ENCODE data around the gene CFAP46.
"Not testable (repeated sequence)": the region's sequence is repeated elsewhere in the genome, so short reads cannot be mapped to it uniquely, and the experiment has no call there.

The CFAP46 gene

DNA sequence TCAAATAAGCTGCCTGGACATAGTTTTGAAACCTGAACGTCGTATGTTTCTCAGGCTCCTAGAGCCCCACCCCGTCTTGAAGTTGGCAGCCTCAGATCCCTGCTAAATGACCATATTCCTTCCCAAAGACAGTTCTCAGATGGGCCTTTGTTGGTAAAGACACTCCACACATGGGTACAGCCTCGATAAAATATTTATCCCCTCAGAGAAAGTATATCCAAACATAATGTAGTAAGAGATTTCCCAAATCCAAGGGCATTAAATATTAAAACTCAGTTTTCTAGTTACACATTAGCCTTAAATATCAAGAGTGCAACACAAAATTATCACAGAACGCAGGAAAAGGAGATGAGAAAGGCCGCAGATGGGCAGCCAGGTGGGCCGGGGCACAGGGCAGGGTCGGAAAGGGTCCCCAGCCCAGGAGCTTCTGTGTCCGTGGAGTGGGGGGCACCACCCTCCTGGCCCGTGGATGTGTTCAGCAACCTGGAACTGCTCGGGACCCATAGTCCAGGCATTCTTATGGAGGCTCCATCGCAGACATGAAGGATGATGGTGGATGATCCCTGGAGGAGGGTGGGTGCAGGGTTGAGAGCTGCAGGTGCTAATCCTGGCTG lies 1.5 kb upstream of the CFAP46 start:
- DNase-seq (ENCODE audit: low read depth): no peak

- DNase-seq (ENCODE audit: low read depth): no peak
These were observed 854 bp upstream of the CFAP46 start for GRCh38 chr10:132943058-132943790.

- DNase-seq (ENCODE audit: low read depth): no peak
These were observed 724 bp downstream of the CFAP46 start for GRCh38 chr10:132941640-132942051.

GRCh38 chr10:132940791-132941465 lies 1.4 kb downstream of the CFAP46 start:
- no peak for DNase-seq (ENCODE audit: low read depth)

DNA sequence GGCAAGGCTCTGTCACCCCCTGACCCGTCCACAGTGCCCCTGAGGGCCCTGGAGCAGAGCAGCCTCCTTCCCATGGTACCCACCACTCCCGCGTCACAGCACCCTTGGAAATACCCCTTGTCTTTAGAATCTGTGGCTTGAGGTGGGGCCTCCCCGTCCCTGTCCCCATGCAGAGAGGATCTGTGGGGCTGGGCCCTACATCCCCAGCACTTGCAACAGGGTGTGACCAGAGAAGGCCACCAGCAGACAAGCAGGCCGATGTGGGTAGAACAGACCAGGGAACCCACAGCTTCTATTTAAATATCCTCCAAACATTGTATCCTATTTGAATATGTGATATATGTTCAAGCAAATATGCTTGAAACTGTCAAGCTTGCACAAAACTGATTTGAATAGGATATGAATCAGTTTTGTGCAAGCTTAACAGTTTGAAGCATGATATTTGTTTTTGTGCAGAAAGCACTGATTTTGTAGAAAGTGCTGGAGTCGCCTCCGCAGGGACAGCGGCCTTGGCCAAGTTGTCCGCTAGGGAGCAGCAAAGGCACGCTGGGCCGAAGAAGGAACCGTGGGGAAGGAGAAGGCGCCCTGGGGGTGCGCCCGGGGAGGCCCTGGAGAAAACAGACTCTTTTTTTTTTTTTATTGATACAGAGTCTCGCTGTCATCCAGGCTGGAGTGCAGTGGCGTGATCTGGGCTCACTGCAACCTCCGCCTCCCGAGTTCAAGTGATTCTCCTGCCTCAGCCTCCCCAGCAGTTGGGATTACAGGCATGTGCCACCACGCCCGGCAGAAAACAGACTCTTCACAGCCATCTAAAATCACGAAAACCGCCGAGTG lies 2.2 kb downstream of the CFAP46 start:
- peak; percentile 50 for DNase-seq (ENCODE audit: low read depth)

- no peak for DNase-seq (ENCODE audit: low read depth)
These were observed 2.9 kb downstream of the CFAP46 start for GRCh38 chr10:132939378-132939955.

- DNase-seq (ENCODE audit: low read depth): peak; percentile 24
These were observed 3.7 kb downstream of the CFAP46 start for GRCh38 chr10:132938472-132939339.

DNA sequence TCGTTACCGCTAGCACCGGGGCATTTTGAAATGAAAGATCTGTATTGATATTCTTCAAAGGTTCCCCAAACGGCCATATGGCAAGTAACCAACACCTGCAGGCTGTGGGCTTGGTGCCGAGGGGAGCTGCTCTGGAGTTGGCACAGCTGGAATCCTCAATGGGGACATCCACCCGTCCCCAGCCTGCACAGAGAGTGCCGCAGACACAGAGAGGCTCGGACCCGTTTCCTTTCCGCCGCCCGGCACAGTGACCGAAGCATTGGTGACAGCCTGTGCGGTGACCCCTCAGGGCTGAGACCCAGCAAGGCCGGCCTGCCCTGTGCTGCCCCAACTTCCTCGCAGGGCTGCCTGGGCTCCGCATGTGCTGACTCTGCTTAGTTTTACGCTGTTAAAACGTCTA lies 4.5 kb downstream of the CFAP46 start:
- DNase-seq (ENCODE audit: low read depth): no peak

DNA sequence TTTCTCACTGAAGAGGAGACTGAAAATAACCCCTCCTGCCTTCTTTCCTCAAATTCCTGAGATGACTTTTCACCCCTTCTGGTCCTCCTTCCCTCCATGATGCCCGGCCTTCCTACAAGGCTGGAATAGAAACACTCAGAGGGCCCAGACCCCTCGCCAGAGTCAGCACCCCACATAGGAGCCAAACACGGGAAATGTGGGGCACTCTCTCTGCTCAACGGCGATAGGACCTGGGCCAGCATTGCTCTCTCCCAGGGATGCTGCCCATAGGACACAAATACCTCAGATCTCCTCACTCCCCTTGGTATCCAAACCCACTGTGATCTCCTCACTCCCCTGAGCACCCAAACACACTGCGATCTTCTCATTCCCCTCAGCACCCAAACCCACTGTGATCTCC lies 7.4 kb downstream of the CFAP46 start:
- DNase-seq (ENCODE audit: low read depth): no peak

DNA sequence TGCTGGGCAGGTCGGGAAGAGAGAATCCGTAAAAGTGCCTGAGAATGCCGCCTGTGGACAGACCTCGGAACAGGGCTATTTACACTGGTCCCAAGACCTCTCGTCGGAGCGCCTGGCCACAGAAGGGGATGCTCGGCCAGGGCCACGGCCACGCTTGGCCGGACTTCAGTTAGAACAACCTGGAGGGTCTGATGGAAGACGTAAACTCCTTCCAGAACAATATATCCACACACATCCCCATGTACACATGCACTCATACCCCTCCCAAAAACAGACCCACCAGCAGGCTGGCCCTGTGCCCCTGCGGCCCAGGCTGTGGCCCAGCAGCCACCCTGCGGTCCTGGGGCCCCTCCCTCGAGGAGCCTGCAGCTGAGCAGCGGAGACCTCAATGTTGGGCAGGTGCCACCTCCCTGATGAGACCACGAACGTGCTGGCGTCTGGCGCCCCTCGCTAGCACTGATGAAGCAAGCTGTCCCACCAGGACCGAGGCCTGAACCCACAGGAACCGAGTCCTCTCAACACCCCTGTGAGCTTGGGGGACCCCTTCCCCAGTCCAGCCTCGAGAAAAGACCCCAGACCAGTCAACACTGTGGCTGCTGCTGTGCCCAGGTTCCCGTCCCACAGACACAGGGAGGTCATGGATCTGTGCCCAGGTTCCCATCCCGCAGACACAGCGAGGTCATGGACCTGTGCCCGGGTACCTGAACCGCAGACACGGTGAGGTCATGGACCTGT lies 8.9 kb downstream of the CFAP46 start:
- DNase-seq (ENCODE audit: low read depth): no peak

- no peak for DNase-seq (ENCODE audit: low read depth)
These were observed 9.7 kb downstream of the CFAP46 start for GRCh38 chr10:132932461-132933307.

DNA sequence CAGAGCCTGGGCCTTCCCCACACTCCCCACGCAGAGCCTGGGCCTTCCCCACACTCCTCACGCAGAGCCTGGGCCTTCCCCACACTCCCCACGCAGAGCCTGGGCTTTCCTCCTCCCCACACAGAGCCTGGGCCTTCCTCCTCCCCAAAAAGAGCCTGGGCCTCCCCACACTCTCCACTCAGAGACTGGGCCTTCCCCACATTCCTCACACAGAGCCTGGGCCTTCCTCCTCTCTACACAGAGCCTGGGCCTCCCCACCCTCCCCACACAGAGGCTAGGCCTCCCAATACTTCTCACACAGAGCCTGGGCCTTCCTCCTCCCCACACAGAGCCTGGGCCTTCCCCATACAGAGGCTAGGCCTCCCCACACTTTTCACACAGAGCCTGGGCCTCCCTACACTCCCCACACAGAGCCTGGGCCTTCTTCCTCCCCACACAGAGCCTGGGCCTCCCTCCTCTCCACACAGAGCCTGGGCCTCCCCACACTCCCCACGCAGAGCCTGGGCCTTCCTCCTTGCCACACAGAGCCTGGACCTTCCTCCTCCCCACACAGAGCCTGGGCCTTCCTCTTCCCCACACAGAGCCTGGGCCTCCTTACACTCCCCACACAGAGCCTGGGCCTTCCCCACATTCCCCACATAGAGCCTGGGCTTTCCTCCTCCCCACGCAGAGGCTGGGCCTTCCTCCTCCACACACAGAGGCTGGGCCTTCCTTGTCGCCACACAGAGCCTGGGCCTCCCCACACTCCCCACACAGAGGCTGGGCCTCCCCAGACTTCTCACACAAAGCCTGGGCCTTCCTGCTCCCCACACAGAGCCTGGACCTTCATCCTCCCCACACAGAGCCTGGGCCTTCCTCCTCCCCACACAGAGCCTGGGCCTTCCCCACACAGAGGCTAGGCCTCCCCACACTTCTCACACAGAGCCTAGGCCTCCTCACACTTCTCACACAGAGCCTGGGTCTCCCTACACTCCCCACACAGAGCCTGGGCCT lies 10.8 kb downstream of the CFAP46 start:
- not testable (repeated sequence) for DNase-seq (ENCODE audit: low read depth)

DNA sequence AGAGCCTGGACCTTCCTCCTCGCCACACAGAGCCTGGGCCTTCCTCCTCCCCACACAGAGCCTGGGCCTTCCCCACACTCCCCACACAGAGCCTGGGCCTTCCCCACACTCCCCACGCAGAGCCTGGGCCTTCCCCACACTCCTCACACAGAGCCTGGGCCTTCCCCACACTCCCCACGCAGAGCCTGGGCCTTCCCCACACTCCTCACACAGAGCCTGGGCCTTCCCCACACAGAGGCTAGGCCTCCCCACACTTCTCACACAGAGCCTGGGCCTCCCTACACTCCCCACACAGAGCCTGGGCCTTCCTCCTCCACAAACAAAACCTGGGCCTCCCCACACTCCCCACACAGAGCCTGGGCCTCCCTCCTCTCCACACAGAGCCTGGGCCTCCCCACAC lies 11.7 kb downstream of the CFAP46 start:
- DNase-seq (ENCODE audit: low read depth): not testable (repeated sequence)

DNA sequence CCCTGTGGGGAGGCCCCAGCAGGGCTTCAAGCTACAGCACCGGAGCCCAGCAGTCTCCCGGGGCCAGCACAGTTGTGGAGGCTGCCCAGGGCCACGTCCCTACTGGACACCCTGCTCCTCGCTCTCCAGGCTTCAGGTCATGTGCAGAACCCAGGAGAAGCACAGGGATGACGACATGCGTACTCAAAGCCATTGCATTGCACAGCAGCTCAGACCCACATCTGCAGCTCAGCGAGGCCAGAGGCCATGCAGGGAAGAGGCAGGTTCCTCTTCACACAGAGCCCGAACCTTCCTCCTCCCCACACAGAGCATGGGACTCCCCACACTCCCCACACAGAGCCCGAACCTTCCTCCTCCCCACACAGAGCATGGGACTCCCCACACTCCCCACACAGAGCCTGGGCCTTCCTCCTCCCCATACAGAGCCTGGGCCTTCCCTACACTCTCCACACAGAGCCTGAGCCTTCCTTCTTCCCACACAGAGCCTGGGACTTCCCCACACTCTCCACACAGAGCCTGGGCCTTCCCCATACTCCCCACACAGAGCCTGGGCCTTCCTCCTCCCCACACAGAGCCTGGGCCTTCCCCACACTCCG lies 12.3 kb downstream of the CFAP46 start:
- no peak for DNase-seq (ENCODE audit: low read depth)

GRCh38 chr10:132929480-132929879 lies 12.9 kb downstream of the CFAP46 start:
- no peak for DNase-seq (ENCODE audit: low read depth)

DNA sequence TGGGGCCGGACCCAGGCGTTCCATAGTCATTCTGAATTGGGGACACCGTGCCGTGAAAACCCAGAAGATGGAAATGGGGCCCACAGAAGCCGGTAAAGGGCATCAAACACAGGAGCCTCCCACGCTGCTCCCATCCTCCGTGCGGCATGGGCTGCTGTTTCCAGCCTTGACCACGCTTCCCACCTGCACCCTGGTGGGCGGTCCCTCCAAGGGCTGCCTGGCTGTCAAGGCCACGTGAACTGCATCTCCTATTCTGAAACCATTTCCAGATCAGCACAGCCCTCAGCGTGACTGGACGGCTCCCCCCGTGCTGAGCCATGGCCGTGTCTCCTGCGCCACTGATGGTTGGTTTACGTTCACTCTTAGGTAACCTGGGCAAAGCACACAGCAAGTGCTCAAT lies 14.1 kb downstream of the CFAP46 start:
- no peak for DNase-seq (ENCODE audit: low read depth)

DNA sequence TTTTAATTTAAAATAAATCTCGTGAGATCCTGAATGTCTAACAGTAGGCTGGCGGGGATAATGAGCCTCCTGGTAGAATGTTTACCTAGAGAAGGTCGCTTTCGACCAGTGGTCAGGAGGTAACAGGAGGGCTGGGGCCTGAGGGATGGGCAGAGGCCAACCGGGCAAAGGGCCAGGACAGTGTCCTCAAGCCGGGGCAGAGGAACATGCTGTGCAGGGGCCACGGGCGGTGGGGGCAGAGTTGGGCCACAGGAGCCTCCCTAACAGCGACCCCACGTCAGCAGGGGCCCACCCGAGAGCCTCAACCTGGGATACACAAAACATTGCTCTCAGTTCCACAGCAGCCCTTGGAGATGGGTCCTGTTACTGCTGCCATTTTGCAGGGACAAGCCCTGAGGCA lies 14.5 kb downstream of the CFAP46 start:
- no peak for DNase-seq (ENCODE audit: low read depth)
